Retinal pigment epithelial cell (primary cell): ENCODE measurements around the gene PDK2.

Source experiments
- DNase-seq: peaks from one replicate; pipeline ENCODE4 v3.0.0-alpha.2; 2010; ENCODE audit warnings: low read depth
- H3K4me3 ChIP-seq: 2 replicates; pipeline ENCODE4 v1.5.1; 2011; ENCODE audit warnings: mild to moderate bottlenecking, low read length, control low read depth, moderate library complexity
- TF ChIP-seq, protein P1 (sequence below): conservative IDR thresholded peaks from 2 replicates; pipeline ENCODE4 v1.5.1; 2011; ENCODE audit warnings: low read depth, low read length, control low read depth, inconsistent platforms

PDK2 gene

DNA sequence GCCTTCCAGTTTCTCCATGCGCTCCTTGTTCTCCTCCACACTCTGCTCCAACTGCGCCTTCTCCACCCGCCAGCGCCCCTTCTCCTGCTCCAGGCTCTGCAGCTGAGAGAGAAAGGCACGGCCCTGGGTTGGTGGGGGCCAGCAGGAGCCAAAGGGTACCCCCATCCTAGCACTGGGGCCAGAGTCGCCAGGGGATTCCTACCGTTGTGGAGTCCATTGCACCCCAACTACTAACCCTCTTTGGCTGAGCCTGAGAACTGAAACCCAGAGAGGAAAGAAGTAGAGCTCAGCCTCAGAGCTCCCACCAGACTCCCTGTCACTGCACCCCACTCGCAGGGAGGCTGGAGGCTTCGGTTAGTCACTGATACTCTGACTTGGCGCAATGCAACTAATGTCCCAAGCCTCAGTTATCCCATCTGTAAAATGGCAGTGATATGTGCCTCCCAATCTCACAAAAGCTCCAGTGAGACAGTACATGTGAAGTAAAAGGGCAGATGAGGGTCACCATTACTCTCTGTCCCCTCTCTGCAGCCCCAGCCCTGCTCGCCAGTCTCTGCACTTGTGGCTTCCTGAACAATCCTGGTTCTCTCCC, 41.0 kb downstream of the PDK2 start:
- no peak overlapping the region for H3K4me3 ChIP-seq
- TF ChIP-seq, protein P1, sequence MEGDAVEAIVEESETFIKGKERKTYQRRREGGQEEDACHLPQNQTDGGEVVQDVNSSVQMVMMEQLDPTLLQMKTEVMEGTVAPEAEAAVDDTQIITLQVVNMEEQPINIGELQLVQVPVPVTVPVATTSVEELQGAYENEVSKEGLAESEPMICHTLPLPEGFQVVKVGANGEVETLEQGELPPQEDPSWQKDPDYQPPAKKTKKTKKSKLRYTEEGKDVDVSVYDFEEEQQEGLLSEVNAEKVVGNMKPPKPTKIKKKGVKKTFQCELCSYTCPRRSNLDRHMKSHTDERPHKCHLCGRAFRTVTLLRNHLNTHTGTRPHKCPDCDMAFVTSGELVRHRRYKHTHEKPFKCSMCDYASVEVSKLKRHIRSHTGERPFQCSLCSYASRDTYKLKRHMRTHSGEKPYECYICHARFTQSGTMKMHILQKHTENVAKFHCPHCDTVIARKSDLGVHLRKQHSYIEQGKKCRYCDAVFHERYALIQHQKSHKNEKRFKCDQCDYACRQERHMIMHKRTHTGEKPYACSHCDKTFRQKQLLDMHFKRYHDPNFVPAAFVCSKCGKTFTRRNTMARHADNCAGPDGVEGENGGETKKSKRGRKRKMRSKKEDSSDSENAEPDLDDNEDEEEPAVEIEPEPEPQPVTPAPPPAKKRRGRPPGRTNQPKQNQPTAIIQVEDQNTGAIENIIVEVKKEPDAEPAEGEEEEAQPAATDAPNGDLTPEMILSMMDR: no peak
- no peak for DNase-seq

DNA sequence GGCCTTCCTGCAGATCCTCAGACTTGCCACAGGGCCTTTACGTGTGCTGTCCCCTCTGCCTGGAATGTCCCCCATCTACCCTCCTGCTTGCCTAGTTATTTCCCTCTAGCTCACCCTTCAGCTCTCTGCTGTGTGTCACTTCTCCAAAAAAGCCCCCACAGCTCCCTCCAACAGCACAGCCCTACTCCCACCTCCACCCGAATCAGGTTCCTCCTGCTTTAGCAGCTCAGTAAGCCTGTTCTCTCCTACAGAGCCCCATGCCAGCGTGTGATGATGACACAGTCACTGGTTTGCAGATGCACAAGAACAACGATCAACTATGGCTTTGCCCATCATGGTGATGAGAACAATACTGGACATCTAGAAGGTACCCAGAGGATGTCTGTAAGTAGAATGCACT, 41.9 kb downstream of the PDK2 start:
- TF ChIP-seq, protein P1: no peak
- H3K4me3 ChIP-seq: no peak overlapping the region
- DNase-seq: no peak

DNA sequence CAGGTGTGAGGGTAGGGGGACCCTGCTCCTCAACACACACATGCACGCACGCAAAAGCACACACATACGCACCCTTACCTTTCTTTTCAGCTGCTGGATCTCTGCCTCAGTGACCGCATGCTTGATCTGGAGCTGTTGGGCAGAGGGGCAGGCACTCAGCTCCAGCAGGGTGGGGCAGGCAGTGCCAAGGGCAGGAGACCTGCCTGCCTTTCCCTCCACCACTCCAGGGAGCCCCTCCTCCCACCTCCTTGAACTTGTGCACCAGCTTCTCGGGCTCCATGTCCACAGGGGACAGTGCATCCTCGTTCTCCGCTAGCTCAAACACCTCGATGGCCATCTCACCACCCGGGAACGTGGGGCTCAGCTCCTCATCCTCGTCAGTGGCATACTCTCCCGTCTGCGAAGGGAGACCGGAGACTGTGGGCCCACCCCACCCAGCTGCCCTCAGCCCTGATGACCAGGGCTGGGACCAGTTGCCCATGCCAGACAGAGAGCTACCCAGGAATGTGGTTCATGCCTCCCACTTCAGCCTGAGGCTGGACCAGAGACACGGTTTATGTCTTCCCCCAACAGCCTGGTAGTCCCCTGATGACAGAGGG, 44.1 kb downstream of the PDK2 start:
- TF ChIP-seq, protein P1: no peak
- DNase-seq: no peak
- H3K4me3 ChIP-seq: no peak overlapping the region

DNA sequence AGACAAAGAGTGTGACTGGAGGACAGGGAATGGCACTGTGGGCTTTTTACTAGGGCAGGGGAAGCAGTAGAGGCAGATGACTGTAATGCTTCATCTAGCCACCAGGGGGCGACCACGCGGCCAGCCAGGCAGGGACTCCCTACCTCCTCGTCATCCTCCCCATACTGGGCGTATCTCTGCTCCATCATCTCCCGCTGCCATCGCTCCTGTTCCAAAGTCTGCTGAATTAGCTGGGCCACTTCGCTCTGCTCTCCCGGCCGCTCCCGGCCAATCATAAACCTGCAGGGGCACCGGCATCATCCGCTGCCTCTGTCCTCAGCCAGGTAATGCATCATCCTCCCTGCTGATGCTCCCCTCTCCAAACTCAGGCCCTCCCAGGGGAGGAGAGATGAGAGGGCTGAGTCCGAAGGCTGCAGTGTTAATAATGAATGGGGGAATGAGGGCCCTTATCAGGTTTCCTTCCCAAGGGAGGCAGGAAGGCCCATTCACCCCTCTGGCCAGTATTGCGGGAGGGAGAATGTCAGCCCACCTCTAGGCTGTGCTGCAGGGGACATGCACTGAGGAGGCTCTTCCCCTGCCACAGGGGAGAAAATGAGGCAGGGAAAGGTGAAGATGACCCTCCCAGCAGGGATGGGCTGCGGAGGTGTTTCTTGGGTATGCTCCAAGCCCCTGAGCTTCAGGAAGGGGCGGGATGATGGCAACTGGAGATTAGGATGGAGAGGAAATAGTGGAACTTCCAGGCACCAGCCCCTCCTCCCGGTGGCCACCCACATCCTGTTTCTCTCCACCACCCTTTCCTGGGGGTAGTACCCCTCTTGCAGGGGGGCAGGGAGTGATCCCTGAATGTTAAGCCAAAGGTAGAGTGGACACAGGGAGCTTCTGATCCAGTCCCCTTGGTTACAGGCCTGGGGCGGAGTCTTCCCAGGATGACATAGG, 45.1 kb downstream of the PDK2 start:
- H3K4me3 ChIP-seq: no peak overlapping the region
- TF ChIP-seq, protein P1: peak; percentile 83
- no peak for DNase-seq

DNA sequence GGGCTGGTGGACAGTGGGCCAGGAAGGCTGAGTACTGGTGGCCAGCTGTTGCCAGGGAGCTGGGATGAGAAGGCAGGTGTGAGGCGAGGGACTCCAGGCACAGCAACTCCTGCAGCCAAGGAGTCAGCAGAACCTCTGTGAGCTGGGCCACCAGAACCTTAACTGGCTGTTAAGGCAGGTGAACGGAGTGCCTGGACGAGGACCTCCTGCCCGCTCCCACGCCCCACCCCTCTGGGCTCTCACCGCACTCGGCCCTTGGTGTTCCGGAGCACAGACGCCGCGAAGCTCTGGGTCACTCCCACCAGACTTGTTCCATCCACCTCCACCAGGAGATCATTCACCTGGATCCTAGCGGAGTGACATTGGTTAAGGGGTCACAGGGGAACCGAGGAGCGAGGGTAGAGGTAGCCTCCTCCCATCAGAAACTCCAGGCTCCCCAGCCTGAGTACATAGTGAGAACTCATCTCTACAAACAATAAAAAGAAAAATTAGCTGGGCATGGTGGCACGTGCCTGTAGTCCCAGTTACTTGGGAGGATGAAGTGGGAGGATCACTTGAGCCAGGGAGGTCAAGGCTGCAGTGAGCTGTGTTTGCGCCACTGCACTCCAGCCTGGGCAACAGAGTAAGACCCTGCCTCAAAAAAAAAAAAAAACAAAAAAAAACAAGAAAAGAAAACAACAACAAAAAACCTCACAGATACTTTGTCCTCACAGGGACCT, 46.0 kb downstream of the PDK2 start:
- H3K4me3 ChIP-seq: no peak overlapping the region
- TF ChIP-seq, protein P1: no peak
- no peak for DNase-seq

DNA sequence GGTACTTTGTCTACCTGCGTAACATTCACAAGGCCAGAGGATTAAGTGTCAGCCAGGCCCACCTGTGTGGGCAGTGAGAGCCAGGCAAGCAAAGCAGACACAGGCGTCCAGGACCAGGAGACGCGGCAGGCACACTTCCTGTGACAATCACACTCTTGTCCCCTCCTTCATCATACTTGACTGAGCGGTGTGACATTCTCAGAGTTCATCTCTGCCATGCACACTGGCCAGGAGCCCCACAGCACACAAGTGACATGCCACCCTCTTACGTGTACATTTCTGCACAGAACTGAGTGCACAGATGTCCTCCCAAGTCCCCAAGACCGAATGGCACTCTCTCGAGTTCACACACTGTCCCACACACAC, 46.6 kb downstream of the PDK2 start:
- TF ChIP-seq, protein P1: no peak
- no peak for DNase-seq
- H3K4me3 ChIP-seq: no peak overlapping the region
